ENCODE measurements around the gene PTBP3.

Gene PTBP3

DNA sequence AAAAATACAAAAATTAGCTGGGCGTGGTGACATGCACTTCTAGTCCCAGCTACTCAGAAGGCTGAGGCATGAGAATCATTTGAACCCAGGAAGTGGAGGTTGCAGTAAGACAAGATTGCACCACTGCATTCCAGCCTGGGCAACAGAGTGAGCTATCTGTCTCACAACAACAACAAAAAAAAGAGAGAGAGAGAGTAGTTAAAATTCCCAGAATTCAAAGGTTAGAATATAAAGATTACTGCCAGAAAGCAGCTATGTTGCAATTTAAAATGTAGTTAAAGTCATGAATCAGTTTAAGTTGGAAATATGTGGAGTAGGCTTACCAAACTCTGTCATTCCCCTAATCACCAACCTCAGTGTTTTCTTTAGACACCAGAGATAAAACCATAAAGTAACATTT is 99.7 kb downstream of the PTBP3 start:
- Histone ChIP-seq H3K9me3 (no peaks in the 10 kb centered on the region), H3K27me3 (no peaks in the 10 kb centered on the region), H3K4me1 (peaks cover 15% of the 10 kb centered on the region), H3K36me3 (no peaks in the 10 kb centered on the region), H3K4me3 (ENCODE audit: low read depth, low read length) (no peak overlapping the region)
- TF ChIP-seq, protein P1, sequence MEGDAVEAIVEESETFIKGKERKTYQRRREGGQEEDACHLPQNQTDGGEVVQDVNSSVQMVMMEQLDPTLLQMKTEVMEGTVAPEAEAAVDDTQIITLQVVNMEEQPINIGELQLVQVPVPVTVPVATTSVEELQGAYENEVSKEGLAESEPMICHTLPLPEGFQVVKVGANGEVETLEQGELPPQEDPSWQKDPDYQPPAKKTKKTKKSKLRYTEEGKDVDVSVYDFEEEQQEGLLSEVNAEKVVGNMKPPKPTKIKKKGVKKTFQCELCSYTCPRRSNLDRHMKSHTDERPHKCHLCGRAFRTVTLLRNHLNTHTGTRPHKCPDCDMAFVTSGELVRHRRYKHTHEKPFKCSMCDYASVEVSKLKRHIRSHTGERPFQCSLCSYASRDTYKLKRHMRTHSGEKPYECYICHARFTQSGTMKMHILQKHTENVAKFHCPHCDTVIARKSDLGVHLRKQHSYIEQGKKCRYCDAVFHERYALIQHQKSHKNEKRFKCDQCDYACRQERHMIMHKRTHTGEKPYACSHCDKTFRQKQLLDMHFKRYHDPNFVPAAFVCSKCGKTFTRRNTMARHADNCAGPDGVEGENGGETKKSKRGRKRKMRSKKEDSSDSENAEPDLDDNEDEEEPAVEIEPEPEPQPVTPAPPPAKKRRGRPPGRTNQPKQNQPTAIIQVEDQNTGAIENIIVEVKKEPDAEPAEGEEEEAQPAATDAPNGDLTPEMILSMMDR (IDR thresholded peaks at IDR 0.05; ENCODE audit: low read depth, low read length), result no peak
- DNase-seq, result no peak

DNA sequence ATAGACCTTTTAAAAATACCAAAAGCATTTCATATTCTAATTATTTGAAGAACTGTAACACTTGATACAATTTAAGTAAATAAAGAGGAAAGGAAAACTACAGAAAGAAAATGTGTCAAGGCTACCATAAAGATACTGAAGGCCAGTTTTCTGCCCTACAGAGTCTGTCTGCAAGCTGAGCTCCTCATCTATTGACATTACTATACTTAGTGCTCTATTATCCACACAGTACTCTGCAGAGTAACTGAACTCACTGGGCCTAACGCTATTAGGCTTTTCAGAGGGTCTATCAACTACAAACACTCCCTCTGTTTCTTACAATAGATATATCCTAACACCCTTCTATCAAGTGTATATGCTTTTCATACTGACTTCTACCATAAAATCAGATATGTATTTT is 101.2 kb downstream of the PTBP3 start:
- Histone ChIP-seq H3K4me1 (peaks cover 15% of the 10 kb centered on the region), H3K27me3 (no peaks in the 10 kb centered on the region), H3K9me3 (no peaks in the 10 kb centered on the region), H3K4me3 (ENCODE audit: low read depth, low read length) (no peak overlapping the region), H3K36me3 (peaks cover 2% of the 10 kb centered on the region; the same call in 1 of the 2 replicates)
- TF ChIP-seq, protein P1 (IDR thresholded peaks at IDR 0.05; ENCODE audit: low read depth, low read length), result no peak
- no peak for DNase-seq

DNA sequence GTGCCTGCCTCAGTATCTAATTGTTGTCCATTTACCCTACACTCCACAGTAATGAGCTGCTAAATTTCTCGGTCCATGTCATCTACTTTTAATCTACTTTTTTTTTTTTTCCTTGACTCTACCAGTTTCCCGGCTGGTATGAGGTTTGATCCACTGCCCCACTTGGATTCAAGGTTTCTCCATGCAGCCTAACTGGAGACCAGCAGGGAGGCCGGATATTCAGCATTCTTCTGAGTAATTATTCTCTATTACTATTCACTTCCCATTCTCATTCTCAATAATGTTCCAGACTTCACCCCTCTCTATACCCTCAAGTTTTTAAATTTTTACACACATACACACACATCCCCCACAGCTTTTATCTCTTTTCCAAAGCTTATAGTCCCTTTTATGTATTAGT is 107.3 kb downstream of the PTBP3 start:
- Histone ChIP-seq H3K4me1 (no peaks in the 10 kb centered on the region), H3K36me3 (peaks cover 2% of the 10 kb centered on the region; the same call in 1 of the 2 replicates), H3K27me3 (no peaks in the 10 kb centered on the region), H3K4me3 (ENCODE audit: low read depth, low read length) (no peak overlapping the region), H3K9me3 (no peaks in the 10 kb centered on the region)
- TF ChIP-seq, protein P1 (IDR thresholded peaks at IDR 0.05; ENCODE audit: low read depth, low read length), result no peak
- no peak for DNase-seq

DNA sequence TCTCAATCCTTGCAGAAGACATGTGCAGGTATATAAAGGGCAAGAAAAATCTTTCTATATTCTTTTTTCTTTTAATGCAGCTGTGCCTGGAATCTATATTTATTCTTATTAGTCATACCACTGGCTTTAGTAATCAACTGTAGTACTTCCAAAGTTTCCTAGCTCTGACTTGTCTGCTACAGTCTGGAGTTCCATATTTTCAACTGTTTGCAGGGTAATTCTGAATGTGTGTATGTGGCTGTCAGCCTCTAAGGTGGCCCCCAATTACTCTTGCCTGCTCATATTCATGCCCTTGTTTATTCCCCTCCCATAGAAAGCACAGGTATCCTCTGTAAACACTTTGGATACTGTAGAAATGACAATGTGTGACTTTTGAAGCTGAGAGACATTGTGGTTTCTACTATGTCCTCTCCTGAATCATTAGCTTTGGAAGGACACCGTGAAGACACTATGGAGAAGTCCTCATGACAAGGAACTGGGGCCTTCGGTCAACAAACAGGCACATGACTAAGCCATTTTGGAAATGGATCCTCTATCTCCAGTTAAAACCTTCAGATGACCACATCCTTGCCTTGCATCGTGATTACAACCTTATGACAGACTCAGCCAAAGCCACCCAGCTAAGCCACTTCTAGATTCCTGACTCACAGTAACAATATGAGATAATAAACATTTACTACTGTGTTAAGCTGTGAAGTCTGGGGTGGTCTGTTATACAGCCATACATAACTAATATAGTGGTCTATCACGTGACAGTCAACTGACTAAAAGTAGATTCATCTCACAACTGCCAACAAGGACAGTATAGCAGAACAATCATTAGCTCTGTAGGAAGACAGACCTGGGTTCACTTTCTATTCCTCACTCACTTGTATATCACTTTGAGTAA is 108.8 kb downstream of the PTBP3 start:
- Histone ChIP-seq H3K4me1 (no peaks in the 10 kb centered on the region), H3K9me3 (no peaks in the 10 kb centered on the region), H3K4me3 (ENCODE audit: low read depth, low read length) (no peak overlapping the region), H3K36me3 (peaks cover 2% of the 10 kb centered on the region; the same call in 1 of the 2 replicates), H3K27me3 (no peaks in the 10 kb centered on the region)
- TF ChIP-seq, protein P1 (IDR thresholded peaks at IDR 0.05; ENCODE audit: low read depth, low read length), result no peak
- no peak for DNase-seq

DNA sequence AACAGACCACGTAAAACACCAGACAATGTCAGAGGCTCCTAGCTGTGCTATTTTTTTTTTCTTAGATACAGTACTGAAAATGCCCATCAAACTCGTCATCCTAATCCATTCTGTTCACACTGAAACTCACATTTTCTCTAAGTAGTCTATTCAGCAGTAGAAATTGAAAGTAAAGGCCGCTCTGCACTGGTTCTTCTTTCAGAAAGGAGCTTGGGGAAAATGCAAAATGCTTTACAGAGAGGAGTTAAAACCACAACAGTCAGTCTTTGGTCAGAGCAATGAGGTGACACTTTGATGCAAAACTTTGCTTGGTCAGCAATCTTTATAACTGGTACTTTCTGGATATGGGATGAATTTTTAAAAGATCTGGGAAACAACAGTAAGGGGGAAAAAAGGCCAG is 114.5 kb downstream of the PTBP3 start:
- H3K4me1 ChIP-seq, result no peaks in the 10 kb centered on the region
- no peak for DNase-seq
- no peaks in the 10 kb centered on the region for H3K9me3 ChIP-seq
- H3K36me3 ChIP-seq, result no peaks in the 10 kb centered on the region
- H3K27me3 ChIP-seq, result no peaks in the 10 kb centered on the region
- H3K4me3 ChIP-seq (ENCODE audit: low read depth, low read length), result no peak overlapping the region
- TF ChIP-seq, protein P1 (IDR thresholded peaks at IDR 0.05; ENCODE audit: low read depth, low read length), result no peak

DNA sequence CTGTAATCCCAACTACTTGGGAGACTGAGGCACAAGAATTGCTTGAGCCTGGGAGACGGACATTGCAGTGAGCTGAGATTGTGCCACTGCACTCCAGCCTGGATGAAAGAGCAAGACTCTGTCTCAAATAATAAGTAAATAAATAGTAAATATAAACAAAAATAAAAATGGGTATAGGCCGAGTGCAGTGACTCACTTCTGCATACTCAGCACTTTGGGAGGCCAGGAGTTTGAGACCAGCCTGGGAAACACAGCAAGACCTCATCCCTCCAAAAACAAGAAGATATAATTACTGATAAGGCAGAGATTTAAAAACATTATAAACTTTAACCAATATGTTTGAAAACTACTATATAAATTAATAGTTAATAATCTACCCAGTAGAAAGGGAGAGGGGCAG is 120.5 kb downstream of the PTBP3 start:
- DNase-seq, result no peak
- H3K4me1 ChIP-seq, result no peaks in the 10 kb centered on the region
- no peaks in the 10 kb centered on the region for H3K9me3 ChIP-seq
- no peaks in the 10 kb centered on the region for H3K36me3 ChIP-seq
- H3K27me3 ChIP-seq, result no peaks in the 10 kb centered on the region
- TF ChIP-seq, protein P1 (IDR thresholded peaks at IDR 0.05; ENCODE audit: low read depth, low read length), result no peak
- no peak overlapping the region for H3K4me3 ChIP-seq (ENCODE audit: low read depth, low read length)
